OCI-LY1 (cell line): Measurements from ENCODE around the gene ADSL.

ENCODE experiments used
- EZH2 ChIP-seq: fragments of 200-600 bp; sonication (generic), shearing (Covaris generic); IDR thresholded peaks from 2 replicates; pipeline ENCODE4 v1.8.0; 2017; ENCODE audit warnings: borderline replicate concordance, mixed run types, mild to moderate bottlenecking, antibody characterized with exemption, low read length, moderate library complexity, mixed read lengths
- TF ChIP-seq, protein P1 (sequence below): fragments of 200-600 bp; sonication (generic), shearing (Covaris generic); IDR thresholded peaks from 2 replicates; pipeline ENCODE4 v1.5.1; 2017; ENCODE audit warnings: mild to moderate bottlenecking, antibody characterized with exemption, low read length, moderate library complexity, mixed read lengths

DNA sequence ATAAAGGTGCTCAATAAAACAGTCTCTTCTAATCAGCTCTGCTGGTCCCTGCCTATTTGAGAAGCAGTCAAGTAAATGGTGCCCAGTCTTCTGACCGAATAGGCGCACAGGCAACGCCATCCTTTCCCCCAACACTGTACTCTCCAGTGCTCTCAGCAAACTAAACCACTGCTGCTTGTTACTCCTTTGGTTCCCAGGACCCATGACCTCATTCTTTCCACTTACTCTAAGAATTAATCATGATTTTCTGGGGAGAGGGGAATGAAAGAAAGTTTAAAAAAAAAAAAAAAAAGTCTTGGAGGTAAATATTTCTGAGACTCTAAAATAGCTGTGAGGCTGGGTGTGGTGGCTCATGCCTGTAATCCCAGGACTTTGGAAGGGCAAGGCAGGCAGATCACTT, 87.8 kb downstream of the ADSL start:
- TF ChIP-seq, protein P1, sequence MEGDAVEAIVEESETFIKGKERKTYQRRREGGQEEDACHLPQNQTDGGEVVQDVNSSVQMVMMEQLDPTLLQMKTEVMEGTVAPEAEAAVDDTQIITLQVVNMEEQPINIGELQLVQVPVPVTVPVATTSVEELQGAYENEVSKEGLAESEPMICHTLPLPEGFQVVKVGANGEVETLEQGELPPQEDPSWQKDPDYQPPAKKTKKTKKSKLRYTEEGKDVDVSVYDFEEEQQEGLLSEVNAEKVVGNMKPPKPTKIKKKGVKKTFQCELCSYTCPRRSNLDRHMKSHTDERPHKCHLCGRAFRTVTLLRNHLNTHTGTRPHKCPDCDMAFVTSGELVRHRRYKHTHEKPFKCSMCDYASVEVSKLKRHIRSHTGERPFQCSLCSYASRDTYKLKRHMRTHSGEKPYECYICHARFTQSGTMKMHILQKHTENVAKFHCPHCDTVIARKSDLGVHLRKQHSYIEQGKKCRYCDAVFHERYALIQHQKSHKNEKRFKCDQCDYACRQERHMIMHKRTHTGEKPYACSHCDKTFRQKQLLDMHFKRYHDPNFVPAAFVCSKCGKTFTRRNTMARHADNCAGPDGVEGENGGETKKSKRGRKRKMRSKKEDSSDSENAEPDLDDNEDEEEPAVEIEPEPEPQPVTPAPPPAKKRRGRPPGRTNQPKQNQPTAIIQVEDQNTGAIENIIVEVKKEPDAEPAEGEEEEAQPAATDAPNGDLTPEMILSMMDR: no peak
- no peak for TF ChIP-seq EZH2
